GM19043 (cell line): ENCODE results near the gene GLCE.

Source experiments
- ATAC-seq: cut with Tn5 transposase; IDR thresholded peaks from one replicate; pipeline ENCODE4 v1.9.1; 2021; ENCODE audit warnings: low read depth; ENCODE audit not compliant: unreplicated experiment

The GLCE gene

GRCh38 chr15:69194025-69194827, 33.8 kb downstream of the GLCE start:
- no peak for ATAC-seq

- ATAC-seq = no peak
Measured at GRCh38 chr15:69194854-69195253, 34.4 kb downstream of the GLCE start.

- no peak for ATAC-seq
Measured at GRCh38 chr15:69200832-69201745, 40.7 kb downstream of the GLCE start.

- no peak for ATAC-seq
Measured at GRCh38 chr15:69206079-69206478, 45.6 kb downstream of the GLCE start.

- no peak for ATAC-seq
Measured at GRCh38 chr15:69209661-69210060, 49.2 kb downstream of the GLCE start.

- no peak for ATAC-seq
Measured at GRCh38 chr15:69210574-69210973, 50.1 kb downstream of the GLCE start.

- no peak for ATAC-seq
Measured at GRCh38 chr15:69213786-69214185, 53.4 kb downstream of the GLCE start.

- ATAC-seq = no peak
Measured at GRCh38 chr15:69215314-69216035, 55.0 kb downstream of the GLCE start.

GRCh38 chr15:69217381-69217780, 56.9 kb downstream of the GLCE start:
- no peak for ATAC-seq

GRCh38 chr15:69219690-69220089, 59.3 kb downstream of the GLCE start:
- no peak for ATAC-seq

- ATAC-seq = no peak
Measured at GRCh38 chr15:69222002-69222474, 61.6 kb downstream of the GLCE start.

GRCh38 chr15:69223083-69223813, 62.8 kb downstream of the GLCE start:
- ATAC-seq = no peak

GRCh38 chr15:69224383-69224782, 63.9 kb downstream of the GLCE start:
- ATAC-seq = no peak

GRCh38 chr15:69225355-69226022, 65.1 kb downstream of the GLCE start:
- ATAC-seq = no peak

GRCh38 chr15:69226023-69226355, 65.6 kb downstream of the GLCE start:
- ATAC-seq = no peak

GRCh38 chr15:69232144-69232543, 71.7 kb downstream of the GLCE start:
- ATAC-seq = no peak

- ATAC-seq = no peak
Measured at GRCh38 chr15:69232765-69233164, 72.3 kb downstream of the GLCE start.

GRCh38 chr15:69234676-69235075, 74.2 kb downstream of the GLCE start:
- no peak for ATAC-seq

- ATAC-seq = no peak
Measured at GRCh38 chr15:69236505-69236904, 76.1 kb downstream of the GLCE start.

GRCh38 chr15:69237718-69238117, 77.3 kb downstream of the GLCE start:
- ATAC-seq = no peak
